ENCODE measurements around the gene PCYT1A.
"Not testable (repeated sequence)": the region's sequence is repeated elsewhere in the genome, so short reads cannot be mapped to it uniquely, and the experiment has no call there.

Gene PCYT1A

DNA sequence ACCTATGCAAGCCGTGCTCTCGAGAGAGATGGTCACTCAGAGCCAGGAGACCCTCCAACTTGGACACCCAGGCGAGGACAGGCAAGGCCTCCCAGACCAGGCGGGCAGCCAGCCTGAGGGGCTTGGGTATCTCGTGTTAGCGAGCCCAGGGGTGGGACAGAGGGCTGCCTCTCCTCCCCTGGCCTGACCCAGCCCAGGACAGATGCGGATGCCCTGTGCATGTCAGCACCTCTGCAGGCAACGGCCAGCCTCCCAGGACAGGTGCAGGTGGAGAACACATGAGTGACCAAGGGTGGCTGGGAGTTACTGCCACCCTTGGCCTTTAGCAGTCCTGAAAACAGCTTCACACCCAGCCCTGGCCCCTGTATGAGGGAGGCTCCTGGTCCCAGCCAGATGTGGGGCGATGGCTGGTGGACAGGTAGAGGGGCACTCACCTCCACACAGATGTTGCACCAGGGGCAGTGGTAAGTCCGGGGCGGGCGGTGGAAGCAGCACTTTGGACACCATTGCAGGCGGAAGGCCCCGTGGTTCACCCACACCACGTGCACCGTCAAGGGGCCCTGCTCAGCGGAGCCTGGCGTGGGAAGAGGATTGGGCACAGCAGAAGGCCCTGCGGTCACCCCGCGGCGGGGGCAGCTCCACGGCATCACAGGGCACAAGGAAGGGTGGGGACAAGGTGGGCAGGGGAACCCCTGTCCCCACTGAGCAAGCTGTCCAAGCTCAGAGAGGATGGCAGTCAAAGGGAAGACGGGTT lies 78.4 kb downstream of the PCYT1A start:
- Histone ChIP-seq H3K9ac (ENCODE audit: low read depth, low read length) (no peak overlapping the region), H3K4me3 (ENCODE audit: low read length) (no peak overlapping the region), H3K4me2 (ENCODE audit: low read length) (no peak overlapping the region), H3K36me3 (ENCODE audit: insufficient read depth, low read length) (no peaks in the 10 kb centered on the region), H3K27me3 (ENCODE audit: control insufficient read depth, insufficient read depth, low read length) (peaks cover 17% of the 10 kb centered on the region), H3K4me1 (ENCODE audit: control insufficient read depth, insufficient read depth, low read length) (peaks cover 3% of the 10 kb centered on the region), H3K9me3 (replicated peaks; ENCODE audit: low read length) (no peaks in the 10 kb centered on the region)

DNA sequence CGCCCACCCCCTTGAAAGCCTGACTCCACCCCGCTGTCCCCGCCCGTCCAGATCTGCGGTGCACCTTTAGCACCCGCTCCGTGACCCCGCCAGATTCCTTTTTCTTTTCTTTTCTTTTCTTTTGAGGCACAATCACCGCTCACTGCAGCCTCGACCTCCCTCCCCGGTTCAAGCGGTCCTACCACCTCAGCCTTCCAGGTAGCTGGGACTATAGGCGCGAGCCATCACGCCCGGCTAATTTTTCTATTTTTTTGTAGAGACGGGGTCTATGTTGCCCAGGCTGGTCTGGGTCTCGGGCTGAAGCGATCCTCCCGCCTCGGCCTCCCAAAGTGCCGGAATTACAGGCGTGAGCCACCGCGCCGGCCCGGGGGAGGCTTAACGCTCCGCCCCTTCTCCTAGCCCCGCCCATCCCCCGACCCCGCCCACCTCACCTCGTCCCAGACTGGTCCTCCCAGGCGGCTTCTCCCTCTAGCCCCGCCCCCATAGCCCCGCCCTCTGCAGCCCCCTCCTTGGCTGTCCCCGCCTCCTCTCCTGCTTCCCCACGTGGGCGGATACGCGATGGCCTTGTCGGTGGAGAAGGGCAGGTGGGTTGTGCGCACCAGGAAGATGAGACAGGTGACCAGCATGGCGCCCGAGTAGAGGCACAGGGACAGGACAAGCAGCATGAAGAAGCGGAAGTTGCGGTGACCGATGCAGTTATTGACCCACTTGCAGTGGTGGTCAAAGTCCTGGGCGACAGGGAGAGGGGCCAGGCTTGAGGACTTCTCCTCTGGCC lies 79.5 kb downstream of the PCYT1A start:
- Histone ChIP-seq H3K4me2 (ENCODE audit: low read length) (peak overlapping the region; percentile 77), H3K27me3 (ENCODE audit: control insufficient read depth, insufficient read depth, low read length) (peaks cover 24% of the 10 kb centered on the region), H3K36me3 (ENCODE audit: insufficient read depth, low read length) (no peaks in the 10 kb centered on the region), H3K4me1 (ENCODE audit: control insufficient read depth, insufficient read depth, low read length) (peaks cover 3% of the 10 kb centered on the region), H3K9ac (ENCODE audit: low read depth, low read length) (no peak overlapping the region), H3K4me3 (ENCODE audit: low read length) (peak overlapping the region; percentile 61), H3K9me3 (replicated peaks; ENCODE audit: low read length) (no peaks in the 10 kb centered on the region)

DNA sequence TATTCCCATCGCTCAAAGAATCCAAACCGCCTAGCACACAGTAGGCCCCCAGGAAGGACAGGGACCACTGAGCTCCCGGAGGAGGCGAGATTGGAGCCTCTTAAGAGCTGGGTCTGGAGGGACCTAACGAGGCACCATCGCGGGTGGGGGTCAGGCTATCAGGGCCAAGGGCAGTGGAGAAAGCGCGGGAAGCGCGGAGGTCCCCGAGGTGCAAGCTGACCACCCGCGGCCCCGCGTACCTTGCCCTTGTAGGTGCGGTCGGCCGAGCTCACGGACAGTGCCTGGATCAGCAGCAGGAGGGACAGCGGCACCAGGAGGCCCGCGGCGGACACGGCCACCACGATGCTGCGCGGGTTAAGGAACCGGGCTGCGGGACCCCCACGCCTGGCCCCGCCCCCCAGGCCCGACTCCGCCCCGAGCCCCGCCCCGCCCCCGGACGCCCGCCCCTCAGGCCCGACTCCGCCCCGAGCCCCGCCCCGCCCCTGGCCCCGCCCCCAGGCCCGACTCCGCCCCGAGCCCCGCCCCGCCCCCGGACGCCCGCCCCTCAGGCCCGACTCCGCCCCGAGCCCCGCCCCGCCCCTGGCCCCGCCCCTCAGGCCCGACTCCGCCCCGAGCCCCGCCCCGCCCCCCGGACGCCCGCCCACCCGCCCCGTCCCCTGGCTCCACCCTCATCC lies 80.2 kb downstream of the PCYT1A start:
- Histone ChIP-seq H3K27me3 (ENCODE audit: control insufficient read depth, insufficient read depth, low read length) (peaks cover 29% of the 10 kb centered on the region), H3K4me1 (ENCODE audit: control insufficient read depth, insufficient read depth, low read length) (peaks cover 3% of the 10 kb centered on the region), H3K36me3 (ENCODE audit: insufficient read depth, low read length) (no peaks in the 10 kb centered on the region), H3K9ac (ENCODE audit: low read depth, low read length) (no peak overlapping the region), H3K9me3 (replicated peaks; ENCODE audit: low read length) (no peaks in the 10 kb centered on the region), H3K4me2 (ENCODE audit: low read length) (peak overlapping the region; percentile 68), H3K4me3 (ENCODE audit: low read length) (peak overlapping the region; percentile 48)

DNA sequence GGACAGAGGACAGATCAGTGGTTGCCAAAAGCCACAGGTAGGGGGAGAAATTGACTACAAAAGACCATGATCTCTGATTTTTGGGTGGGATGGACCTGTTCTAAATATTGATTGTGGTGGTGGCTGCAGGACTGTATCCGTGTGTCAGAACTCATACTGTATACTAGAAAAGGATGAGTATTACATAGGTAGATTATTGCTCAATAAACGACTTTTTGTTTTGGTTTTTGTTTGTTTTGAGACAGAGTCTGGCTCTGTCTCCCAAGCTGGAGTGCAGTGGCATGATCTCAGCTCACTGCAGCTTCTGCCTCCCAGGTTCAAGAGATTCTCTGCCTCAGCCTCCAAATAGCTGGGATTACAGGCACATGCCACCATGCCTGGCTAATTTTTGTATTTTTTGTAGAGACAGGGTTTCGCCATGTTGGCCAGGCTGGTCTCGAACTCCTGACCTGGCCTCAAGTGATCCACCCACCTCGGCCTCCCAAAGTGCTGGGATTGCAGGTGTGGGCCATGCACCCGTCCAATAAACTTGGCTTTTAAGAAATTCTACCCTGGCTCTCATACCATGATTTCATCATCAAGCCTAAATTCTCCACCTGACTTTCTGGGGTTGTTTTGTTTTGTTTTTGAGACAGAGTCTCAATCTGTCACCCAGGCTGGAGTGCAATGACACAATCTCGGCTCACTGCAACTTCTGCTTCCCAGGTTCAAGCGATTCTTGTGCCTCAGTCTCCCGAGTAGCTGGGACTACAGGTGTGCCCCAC lies 81.9 kb downstream of the PCYT1A start:
- H3K27me3 ChIP-seq (ENCODE audit: control insufficient read depth, insufficient read depth, low read length) = peaks cover 23% of the 10 kb centered on the region
- H3K9me3 ChIP-seq (replicated peaks; ENCODE audit: low read length); H3K4me1 ChIP-seq (ENCODE audit: control insufficient read depth, insufficient read depth, low read length); H3K4me2 ChIP-seq (ENCODE audit: low read length); H3K9ac ChIP-seq (ENCODE audit: low read depth, low read length); H3K36me3 ChIP-seq (ENCODE audit: insufficient read depth, low read length); H3K4me3 ChIP-seq (ENCODE audit: low read length): not testable (repeated sequence)

DNA sequence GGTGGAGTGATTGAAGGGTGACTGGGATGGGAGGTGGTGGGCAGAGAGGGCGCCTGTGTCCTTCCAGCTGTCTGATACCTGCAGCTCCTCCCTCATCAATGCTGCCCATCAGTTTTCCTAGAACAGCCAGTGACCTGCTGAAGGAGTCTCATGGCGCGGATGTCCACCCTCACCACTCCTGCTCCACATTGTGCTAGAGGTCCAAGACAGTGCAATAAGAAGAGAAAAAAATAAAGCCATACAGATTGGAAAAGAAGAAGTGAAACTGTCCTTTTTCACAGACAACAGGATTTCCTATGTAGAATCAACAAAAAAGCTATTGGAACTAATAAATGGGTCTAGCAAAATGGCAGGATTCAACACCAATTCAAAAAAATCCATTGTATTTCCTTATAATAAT lies 83.7 kb downstream of the PCYT1A start:
- no peak overlapping the region for H3K4me2 ChIP-seq (ENCODE audit: low read length)
- H3K9ac ChIP-seq (ENCODE audit: low read depth, low read length) = no peak overlapping the region
- peaks cover 3% of the 10 kb centered on the region for H3K4me1 ChIP-seq (ENCODE audit: control insufficient read depth, insufficient read depth, low read length)
- no peak overlapping the region for H3K4me3 ChIP-seq (ENCODE audit: low read length)
- no peaks in the 10 kb centered on the region for H3K36me3 ChIP-seq (ENCODE audit: insufficient read depth, low read length)
- H3K27me3 ChIP-seq (ENCODE audit: control insufficient read depth, insufficient read depth, low read length) = peaks cover 17% of the 10 kb centered on the region
- H3K9me3 ChIP-seq (replicated peaks; ENCODE audit: low read length) = no peaks in the 10 kb centered on the region

DNA sequence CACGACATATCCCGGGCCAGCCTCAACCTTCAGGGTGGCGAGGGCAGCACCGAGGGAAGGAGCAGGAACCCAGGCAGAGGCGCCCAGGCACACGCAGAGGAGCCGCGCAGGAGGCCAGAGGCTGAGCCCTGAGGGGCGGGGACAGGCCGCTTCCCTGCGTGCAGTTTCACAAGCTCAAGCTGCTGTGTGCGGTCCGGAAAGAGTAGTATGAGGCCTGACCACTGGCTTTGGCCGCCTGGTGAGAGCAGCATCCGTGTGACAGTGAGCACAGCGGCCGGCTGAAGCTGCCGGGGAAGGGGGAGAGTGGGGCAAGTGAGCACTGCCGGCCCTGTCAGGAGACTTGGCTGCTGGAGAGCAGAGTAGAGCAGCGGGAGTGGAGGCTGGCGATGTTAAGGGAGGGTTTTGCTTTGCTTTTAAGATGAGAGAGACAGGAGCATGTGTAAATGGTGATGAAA lies 85.0 kb downstream of the PCYT1A start:
- Histone ChIP-seq H3K36me3 (ENCODE audit: insufficient read depth, low read length) (no peaks in the 10 kb centered on the region), H3K27me3 (ENCODE audit: control insufficient read depth, insufficient read depth, low read length) (peaks cover 14% of the 10 kb centered on the region), H3K9ac (ENCODE audit: low read depth, low read length) (no peak overlapping the region), H3K4me3 (ENCODE audit: low read length) (no peak overlapping the region), H3K9me3 (replicated peaks; ENCODE audit: low read length) (no peaks in the 10 kb centered on the region), H3K4me2 (ENCODE audit: low read length) (peak overlapping the region; percentile 48), H3K4me1 (ENCODE audit: control insufficient read depth, insufficient read depth, low read length) (peaks cover 3% of the 10 kb centered on the region)

DNA sequence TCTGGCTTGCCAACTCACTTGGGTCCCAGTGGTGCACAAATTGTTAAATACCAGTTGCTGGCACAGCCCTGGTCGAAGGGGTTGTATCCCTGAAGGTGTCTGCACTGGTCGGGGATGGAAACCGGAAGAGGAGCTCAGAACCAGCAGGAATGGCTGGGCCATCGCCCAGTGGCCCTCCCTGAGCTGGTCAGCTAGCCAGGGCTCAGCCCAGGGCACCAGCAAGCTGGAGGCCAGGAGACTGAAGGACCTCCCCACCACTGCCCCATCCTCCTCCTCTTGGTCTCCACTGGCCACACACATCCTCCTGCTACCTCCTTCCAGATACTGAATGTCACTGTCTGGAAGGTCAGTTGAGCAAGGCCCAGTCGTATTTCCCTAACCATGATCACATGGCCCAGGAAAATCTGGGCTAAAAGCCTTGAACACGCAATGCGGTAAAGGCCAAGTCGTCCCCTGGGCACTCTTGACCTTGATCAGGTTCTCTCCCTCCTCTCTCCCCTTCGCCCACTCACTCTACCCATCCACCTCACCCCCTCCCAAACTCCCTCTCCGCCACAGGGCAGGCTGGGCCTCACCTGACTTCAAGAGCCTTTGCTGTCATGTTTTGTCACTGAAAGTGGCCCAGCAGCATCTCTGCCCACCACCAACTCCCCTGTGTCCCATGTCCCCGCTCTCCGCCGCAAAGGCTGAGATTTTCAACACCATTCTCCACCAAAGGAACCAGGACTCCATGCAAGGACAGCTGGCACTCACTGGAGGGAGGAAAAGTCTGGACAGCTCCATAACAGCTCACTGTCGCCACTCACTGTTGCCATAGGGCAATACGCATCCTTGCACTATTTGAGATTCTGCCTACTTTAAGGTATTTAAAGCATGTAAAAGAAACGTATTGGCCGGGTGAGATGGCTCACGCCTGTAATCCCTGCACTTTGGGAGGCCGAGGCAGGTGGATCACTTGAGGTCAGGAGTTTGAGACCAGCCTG lies 88.5 kb downstream of the PCYT1A start:
- Histone ChIP-seq H3K36me3 (ENCODE audit: insufficient read depth, low read length) (no peaks in the 10 kb centered on the region), H3K27me3 (ENCODE audit: control insufficient read depth, insufficient read depth, low read length) (peaks cover 14% of the 10 kb centered on the region), H3K4me1 (ENCODE audit: control insufficient read depth, insufficient read depth, low read length) (no peaks in the 10 kb centered on the region), H3K4me3 (ENCODE audit: low read length) (no peak overlapping the region), H3K9ac (ENCODE audit: low read depth, low read length) (no peak overlapping the region), H3K9me3 (replicated peaks; ENCODE audit: low read length) (no peaks in the 10 kb centered on the region), H3K4me2 (ENCODE audit: low read length) (no peak overlapping the region)

DNA sequence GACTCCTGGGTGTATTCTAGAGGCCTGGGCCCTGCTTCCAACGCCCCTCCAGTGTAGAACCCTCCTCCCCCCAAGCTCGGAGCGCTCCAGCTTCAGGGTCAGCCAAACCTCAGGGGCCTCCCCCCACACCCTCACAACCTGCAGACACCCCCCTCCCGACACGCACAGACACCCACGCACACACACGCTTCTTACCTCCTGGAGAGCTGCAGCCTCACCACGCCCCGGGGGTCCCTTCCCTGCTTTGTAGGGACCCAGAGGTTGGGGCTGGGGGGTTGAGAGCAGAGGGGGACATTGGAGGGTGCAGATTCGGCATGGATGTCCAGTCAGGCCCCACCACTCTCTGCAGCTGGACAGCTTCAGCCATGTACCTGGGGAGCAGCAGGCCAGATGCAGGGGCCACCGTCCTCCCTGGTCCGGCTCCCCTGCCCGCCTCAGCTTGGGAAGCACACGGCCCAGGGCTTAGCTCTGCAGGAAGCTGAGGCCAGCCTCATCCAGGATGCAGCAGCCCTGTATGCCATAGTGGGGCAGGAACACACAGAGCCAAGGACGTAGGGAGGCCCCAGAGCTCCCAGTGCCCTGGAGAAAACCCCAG lies 89.3 kb downstream of the PCYT1A start:
- no peaks in the 10 kb centered on the region for H3K4me1 ChIP-seq (ENCODE audit: control insufficient read depth, insufficient read depth, low read length)
- no peak overlapping the region for H3K9ac ChIP-seq (ENCODE audit: low read depth, low read length)
- H3K4me2 ChIP-seq (ENCODE audit: low read length) = no peak overlapping the region
- H3K27me3 ChIP-seq (ENCODE audit: control insufficient read depth, insufficient read depth, low read length) = peaks cover 7% of the 10 kb centered on the region
- no peak overlapping the region for H3K4me3 ChIP-seq (ENCODE audit: low read length)
- H3K36me3 ChIP-seq (ENCODE audit: insufficient read depth, low read length) = no peaks in the 10 kb centered on the region
- no peaks in the 10 kb centered on the region for H3K9me3 ChIP-seq (replicated peaks; ENCODE audit: low read length)

DNA sequence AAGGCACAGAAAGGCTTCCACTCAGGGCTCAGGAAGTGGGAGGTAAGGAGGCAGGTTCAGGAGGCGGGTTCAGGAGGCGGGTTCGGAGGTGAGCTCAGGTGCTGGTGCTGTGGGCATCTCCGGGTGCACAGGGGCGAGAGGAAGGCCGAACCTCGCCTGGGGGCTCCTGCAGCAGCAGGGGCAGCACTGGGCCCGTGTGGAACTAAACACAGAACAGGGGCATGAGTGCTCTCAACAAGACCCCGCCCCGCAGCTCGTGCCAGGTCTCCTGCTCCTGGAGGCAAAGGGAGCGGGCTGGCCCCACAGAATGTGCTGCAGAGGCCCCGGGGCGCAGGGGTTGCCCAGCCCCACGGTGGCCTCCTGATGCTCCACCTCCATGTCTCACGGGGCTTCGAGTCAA lies 90.0 kb downstream of the PCYT1A start:
- Histone ChIP-seq H3K27me3 (ENCODE audit: control insufficient read depth, insufficient read depth, low read length) (peaks cover 4% of the 10 kb centered on the region), H3K9ac (ENCODE audit: low read depth, low read length) (no peak overlapping the region), H3K9me3 (replicated peaks; ENCODE audit: low read length) (no peaks in the 10 kb centered on the region), H3K4me1 (ENCODE audit: control insufficient read depth, insufficient read depth, low read length) (no peaks in the 10 kb centered on the region), H3K4me3 (ENCODE audit: low read length) (no peak overlapping the region), H3K36me3 (ENCODE audit: insufficient read depth, low read length) (no peaks in the 10 kb centered on the region), H3K4me2 (ENCODE audit: low read length) (no peak overlapping the region)

DNA sequence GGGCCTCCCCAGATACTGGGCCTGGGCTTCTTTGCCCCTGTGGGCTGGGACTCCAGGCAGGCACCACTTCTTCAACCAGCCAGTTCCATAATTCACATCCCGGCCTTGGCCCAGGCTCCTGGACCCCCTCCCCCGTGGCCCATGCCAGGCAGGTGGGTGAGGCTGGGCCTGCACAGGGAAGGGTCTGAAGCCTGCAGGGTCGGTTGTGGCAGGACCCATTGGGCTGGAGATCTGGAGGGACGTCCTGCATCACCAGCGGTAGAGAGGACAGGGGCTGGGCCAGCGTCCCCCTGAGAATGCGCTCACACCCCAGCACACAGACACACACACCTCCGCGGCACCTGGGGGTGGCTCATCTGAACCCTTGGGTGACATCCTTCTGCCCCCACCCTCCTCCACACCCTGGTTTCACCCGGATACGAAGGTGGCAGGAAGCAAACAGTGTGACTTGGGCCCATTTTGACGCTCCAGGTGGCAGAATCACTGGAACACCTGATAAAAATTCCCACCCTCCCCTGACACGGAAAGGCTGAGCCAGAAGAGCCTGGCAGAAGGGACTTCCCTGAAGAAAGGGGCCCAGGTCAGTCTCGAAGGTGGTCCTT lies 91.8 kb downstream of the PCYT1A start:
- Histone ChIP-seq H3K4me3 (ENCODE audit: low read length) (no peak overlapping the region), H3K27me3 (ENCODE audit: control insufficient read depth, insufficient read depth, low read length) (no peaks in the 10 kb centered on the region), H3K36me3 (ENCODE audit: insufficient read depth, low read length) (no peaks in the 10 kb centered on the region), H3K9ac (ENCODE audit: low read depth, low read length) (no peak overlapping the region), H3K4me2 (ENCODE audit: low read length) (no peak overlapping the region), H3K9me3 (replicated peaks; ENCODE audit: low read length) (no peaks in the 10 kb centered on the region), H3K4me1 (ENCODE audit: control insufficient read depth, insufficient read depth, low read length) (no peaks in the 10 kb centered on the region)
